Measurements from ENCODE around the gene DHX35.

- no peak for TF ChIP-seq CTCF (IDR thresholded peaks at IDR 0.05)
- TF ChIP-seq POLR2A (IDR thresholded peaks at IDR 0.05) = no peak
Observed at GRCh38 chr20:38946836-38947235, 15.3 kb upstream of the DHX35 start.
